ENCODE measurements around the gene SVIL.
"Not testable (repeated sequence)": the region's sequence is repeated elsewhere in the genome, so short reads cannot be mapped to it uniquely, and the experiment has no call there.

Gene SVIL

DNA sequence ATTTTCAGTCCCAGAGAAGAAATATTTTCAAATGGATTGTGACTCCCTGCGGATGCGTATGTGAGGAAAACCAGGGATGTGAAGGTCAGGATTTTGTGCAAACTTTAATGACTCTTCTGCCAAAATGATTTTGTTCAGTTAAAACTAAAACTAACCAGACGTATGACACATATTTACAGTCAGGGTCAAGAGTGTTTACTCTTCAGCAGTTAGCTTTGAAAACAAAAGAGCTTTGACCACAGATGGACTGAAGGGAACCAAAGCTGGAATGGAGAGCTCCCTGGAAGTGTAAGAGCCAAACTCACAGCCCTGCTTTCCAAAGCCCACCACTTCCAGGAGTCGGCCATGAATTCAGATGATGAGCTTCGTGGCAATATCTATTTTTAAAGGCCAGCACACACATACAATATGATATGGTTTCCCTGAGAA lies 15.5 kb downstream of the SVIL start:
- no peak for ATAC-seq

DNA sequence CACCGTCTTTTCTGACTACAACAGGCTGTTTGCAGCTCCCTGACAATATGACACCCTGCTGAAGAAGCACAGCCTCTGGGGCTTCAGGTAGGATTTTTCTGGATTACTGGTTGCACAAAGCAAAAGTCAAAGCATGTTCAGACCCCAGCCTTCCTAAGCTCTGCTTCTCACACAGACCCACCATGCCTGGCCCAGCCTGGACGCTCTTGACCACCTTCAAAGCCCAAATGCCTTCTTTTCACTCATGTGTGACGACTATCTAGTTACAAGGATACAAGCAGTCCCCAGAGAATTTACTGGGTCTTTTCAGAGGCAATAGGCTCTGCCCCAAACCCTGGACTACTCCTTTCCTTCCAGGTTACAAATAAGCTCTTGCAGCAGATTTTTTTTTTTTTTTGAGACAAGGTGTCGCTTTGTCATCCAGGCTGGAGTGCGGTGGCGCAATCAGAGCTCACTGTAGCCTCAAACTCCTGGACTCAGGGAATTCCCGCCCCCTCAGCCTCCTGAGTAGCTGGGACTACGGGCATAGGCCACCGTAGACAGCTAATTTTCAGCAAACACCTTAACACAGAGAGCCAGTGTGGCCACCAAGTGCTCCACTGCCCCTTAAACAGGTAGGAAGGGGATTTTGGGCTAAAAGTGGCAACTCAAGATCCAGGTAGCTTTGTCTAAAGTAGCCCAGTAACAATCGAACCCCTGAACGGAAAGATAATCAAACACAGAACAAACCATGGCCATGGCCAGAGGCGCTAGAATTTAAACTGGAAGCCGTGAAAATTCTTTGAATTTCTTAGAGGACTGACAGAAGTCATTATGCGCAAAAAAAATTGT lies 16.2 kb downstream of the SVIL start:
- no peak for ATAC-seq

GRCh38 chr10:29617880-29618340 lies 16.9 kb downstream of the SVIL start:
- ATAC-seq = no peak

DNA sequence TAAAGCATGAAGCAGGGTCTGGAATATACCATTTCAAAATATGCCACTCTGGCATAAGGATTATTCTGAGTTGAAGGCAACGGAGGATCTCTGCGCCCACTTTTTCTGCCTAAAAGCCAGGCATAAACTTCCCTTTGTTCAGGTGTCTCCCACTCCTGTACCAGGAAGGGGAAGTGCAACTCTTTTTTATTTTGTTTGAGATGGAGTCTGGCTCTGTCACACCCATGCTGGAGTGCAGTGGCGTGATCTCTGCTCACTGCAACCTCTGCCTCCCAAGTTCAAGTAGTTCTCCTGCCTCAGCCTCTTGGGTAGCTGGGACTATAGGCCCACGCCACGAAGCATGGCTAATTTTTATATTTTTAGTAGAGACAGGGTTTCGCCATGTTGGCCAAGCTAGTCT lies 18.2 kb downstream of the SVIL start:
- ATAC-seq = no peak

DNA sequence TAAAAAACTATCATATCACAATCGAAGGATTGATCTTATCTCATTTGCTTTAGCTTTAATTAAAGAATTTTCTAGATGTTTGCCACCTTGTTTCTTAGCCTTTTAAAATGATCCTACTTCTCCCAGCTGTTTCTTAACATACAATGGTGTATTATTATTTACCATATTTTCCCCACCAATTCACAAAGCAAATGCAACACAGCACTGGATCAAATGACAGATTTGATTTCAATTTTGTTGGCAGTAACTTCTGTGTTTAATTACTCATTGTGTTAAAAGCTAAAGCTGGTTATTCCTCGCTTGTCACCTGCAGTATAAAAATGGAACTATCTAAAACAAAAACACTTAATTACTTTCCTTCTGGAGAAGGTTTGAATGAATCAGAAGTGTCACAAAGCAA lies 19.6 kb downstream of the SVIL start:
- ATAC-seq = no peak

DNA sequence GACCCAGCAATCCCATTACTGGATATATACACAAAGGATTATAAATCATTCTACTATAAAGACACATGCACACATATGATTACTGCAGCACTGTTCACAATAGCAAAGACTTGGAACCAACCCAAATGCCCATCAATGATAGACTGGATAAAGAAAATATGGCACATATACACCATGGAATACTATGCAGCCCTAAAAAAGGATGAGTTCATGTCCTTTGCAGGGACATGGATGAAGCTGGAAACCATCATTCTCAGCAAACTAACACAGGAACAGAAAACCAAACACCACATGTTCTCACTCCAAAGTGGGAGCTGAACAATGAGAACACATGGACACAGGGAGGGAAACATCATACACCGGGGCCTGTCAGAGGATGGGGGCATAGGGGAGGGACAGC lies 20.5 kb downstream of the SVIL start:
- ATAC-seq = not testable (repeated sequence)

DNA sequence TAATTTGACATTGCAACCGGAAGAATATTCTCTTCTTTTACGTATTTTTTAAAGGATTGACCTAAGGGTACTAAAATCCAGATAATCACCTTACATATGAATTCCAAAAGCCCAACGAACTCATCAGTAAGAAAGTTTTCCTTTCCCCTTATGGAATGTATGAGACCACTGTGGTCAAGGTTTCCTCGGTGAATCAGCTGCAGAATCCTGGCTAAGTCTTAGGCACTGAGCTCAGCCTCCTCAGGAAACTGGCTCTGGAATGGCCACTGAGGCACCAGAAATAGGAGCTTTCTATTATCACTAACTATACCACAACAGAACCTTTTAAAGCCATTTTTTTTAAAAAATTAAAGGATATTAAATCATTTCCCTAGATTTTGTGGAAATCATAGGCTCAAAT lies 21.0 kb downstream of the SVIL start:
- ATAC-seq = no peak

- no peak for ATAC-seq
Measured at GRCh38 chr10:29613196-29613595, 21.6 kb downstream of the SVIL start.

DNA sequence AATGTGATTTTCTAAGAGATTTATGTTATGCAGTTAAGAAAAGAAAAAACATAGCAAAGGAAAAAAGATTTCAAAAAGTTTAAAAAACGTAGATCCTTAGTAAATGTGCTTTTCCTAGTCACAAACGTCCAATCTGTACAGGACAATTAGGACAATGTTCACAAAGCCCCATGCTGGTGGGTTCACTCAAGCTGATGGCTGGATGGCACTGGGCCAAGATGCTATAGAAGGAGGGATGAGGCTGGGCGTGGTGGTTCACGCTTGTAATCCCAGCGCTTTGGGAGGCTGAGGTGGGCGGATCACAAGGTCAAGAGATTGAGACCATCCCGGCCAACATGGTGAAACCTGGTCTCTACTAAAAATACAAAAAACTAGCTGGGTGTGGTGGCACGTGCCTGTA lies 22.1 kb downstream of the SVIL start:
- no peak for ATAC-seq

DNA sequence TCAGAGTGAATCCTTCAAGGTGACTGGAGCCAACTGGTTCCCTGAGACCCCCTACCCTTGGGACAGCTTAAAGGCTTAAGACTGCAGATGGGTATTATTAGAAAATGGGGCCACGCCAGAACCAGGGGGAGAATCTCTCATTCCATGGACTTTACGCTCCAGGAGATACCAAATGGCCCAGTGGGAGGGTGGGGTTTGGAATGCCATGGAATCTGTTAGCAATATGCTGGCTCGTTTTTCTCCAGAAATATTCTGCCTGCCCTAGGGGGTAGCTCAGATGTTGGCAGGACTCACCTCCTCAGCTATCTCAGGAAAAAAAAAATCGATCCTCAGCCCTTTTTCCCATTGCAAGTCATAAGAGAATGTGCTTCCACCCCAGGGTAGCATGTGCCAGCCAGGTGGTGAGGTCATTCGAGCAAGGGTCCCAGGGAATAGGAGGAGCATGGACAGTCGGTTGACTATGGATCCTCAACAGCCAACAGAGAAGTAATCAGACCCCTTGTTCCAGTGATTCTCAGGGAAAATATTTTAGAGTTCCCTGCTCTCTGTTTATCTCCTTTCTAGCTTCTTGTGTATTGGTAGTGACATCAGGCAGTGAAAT lies 22.9 kb downstream of the SVIL start:
- ATAC-seq = no peak

DNA sequence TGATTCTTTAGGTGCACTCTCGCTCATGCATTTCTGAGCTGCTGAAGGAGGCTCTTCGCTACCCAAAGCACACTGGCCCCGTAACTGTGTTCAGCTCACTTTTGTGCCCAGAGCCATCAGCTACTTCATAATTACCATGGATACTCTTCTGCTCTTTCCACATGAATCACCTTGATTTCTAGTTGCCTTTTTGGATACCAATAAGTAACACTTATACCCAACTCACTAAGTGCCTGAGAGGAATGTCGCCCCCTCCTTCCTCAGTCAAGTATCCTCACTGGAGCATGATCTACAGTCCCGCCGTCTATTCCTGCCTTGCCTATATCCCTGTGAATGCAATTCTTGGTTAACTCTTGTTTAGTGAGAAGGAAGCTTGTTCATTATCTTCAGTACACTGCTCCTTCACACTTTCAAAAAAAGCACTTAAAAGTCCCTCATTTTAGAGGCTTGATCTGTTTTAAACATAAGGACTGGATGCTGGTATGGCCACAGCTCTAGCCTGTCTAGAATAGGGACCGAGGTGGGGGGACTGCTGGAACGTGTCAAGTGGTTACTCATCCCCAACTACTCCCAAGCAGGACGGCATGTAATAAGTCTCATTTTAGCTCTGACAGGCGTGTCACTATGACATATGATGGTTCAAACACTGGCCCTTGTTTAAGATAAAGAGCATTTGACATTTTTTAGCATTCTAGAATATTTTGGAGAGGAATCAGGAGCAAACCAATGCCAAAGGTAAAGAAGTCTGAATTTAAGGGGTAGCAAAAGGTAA lies 23.7 kb downstream of the SVIL start:
- no peak for ATAC-seq

DNA sequence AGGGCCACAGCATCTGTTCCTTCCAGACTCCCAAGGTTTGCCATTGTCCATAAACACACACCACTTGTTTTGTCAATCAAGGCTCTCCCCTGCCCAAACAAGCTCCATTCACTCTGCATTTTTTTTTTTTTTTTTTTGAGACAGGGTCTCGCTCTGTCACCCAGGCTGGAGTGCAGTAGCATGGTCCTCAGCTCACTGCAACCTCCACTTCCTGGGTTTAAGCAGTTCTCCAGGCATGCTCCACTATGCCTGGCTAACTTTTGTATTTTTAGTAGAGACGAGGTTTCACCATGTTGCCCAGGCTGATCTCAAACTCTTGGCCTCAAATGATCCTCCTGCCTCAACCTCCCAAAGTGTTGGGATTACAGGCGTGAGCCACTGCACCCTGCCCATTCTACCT lies 24.4 kb downstream of the SVIL start:
- not testable (repeated sequence) for ATAC-seq

DNA sequence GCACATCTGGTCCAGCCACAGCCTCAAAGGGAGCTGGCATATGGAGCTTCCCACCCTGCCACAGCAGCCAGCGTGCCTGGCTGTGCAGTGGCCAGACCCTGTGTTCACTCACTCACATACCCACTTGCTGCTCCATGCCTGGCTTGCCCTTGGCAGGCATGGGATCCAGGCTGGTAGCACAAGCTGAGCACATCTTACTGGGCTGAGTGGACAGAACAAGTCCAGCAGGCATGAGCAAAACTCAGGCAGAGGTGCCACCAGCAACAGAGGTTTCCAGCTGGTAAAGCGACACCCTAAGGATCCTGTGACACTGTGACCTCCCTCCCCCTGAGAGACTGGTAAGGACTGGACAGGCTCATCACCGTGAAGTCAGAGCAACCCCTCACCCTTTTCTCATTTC lies 25.1 kb downstream of the SVIL start:
- no peak for ATAC-seq

DNA sequence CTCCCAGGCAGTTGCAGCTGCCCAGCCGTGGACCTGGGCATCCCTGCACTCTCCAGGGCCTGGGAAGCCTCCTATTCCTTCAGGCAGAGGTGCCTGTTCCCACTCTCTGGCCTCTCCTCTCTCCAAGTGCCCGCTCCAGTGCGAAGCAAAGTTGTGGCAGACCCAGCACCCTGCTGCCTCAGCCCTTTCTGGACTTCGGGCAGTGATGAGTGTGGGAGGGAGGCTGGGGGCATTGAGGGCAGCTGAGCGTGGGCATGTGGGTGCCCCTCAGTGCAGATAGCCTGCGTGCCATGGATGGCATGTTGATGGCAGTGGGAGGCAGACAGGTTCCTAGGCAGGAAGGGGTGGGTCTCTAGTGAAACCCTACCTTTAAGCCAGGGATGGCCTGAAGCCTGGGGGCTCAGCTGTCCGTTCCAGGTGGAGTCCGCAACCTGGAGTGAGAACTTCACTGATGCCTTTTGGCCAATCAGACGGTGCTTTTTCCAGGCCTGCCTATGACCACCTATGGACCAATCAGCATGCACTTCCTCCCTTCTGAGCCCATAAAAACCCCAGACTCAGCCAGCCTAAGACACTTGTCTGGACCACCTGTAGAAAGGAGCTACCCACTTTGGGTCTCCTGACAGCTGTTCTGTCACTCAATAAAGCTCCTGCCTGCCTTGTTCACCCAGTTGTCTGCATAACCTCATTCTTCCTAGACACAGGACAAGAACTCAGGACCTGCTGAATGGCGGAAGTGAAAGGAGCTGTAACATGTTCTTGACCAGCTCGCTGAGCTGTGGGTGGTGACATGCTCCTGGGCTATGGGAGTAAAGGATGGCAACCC lies 26.1 kb downstream of the SVIL start:
- no peak for ATAC-seq

GRCh38 chr10:29608062-29608461 lies 26.7 kb downstream of the SVIL start:
- ATAC-seq = no peak

- no peak for ATAC-seq
Measured at GRCh38 chr10:29607576-29607975, 27.2 kb downstream of the SVIL start.

- ATAC-seq = not testable (repeated sequence)
Measured at GRCh38 chr10:29606693-29607092, 28.1 kb downstream of the SVIL start.

DNA sequence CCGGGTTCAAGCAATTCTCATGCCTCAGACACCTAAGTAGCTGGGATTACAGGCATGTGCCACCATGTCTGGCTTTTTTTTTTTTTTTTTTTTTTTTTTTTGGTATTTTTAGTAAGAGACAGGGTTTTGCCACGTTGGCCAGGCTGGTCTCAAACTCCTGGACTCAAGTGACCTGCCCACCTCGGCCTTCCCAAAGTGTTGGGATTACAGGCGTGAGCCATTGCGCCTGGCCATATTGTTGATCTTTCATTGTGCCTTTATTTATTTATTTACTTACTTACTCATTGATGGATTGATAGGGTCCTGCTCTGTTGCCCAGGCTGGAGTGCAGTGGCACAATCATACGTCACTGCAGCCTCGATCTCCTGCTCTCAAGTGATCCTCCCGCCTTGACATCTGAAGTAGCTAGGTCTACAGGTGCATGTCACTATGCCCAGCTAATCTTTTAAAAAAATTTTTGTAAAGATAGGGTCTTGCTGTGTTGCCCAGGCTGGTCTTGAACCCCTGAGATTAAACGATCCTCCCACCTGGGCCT lies 30.4 kb downstream of the SVIL start:
- ATAC-seq = no peak

- ATAC-seq = no peak
Measured at GRCh38 chr10:29603223-29603896, 31.4 kb downstream of the SVIL start.

DNA sequence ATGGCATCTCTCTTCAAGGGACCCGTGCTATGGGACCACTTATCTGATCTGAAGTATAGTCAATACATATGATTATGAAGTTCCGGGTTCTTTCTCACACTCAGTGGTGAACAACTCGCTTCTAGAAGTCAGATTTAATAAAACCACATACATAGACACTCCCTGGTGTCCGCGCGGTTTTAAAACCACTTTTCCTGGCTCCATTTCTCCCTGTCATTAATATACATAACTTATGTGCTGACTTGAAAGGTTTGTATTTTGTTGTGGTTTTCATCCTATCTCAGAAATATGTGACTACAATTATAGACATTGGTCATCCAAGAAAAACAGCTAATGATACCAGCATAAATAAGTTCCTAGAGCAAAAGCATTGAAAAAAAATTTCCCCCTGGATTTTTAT lies 34.0 kb downstream of the SVIL start:
- no peak for ATAC-seq

DNA sequence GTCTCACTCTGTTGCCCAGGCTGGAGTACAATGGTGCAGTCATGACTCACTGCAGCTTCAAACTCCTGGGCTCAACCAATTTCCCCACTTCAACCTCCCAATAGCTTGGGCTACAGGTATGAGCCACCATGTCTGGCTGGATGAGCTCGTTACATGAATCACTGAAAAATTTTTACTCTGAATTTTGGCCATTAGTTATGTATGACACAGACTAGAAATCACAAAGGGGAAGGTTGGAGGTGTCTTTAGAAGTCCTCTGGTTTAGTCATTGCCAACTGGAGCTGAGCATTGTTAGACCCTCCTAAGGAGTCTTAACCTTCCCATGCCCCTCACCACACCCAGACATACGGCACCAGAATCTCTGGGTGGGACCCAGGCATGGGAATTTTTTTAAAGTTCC lies 34.7 kb downstream of the SVIL start:
- peak; percentile 38 to 59 for ATAC-seq

DNA sequence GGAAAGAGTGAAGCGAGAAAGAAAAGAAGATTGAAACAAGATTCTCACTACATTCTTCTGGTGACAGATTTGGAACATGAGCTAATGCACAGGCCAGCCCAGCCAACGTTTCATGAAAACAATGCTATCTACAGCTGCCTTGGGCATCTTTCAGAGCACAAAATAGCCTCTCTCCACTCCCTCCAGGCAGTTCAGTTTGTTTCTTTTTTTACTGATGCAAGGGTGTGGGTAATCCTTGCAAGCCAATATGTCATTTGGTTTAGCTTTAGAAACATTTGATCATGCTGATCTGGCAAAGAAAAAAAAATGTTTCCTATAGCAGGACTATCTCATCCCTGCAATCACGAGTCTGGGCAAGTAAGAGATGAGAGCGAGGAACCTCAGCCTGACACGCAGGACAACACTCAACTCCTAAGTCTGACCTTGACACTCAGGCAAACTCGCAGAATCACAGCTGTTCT lies 35.9 kb downstream of the SVIL start:
- no peak for ATAC-seq

Data from activated CD4-positive, CD25-positive, alpha-beta regulatory T cell treated with anti-CD3 and anti-CD28 coated beads, Interleukin-2, amount 50 U/mL, for 24 hours (primary cell).